Renal cortical epithelial cell (primary cell): ENCODE data around the gene SPOCK1. TPM values are rescaled to one million over a fixed set of nuclear protein-coding genes. Genes with fewer than 3 reads are reported as not detected.
A peak's percentile ranks its signal among the peaks of the same experiment; 100 is the strongest.
"Not testable (repeated sequence)": the region's sequence is repeated elsewhere in the genome, so short reads cannot be mapped to it uniquely, and the experiment has no call there.

Experiments used
- DNase-seq: peaks from one replicate; pipeline ENCODE4 v3.0.0-alpha.2; 2011; ENCODE audit warnings: low read depth
- total RNA-seq: library from RNA; depleted of rRNA; stranded (reverse); fragments of >200 nt; gene quantifications from 2 replicates; pipeline ENCODE4 v1.2.3, GENCODE V29; 2014

The SPOCK1 gene
- total RNA-seq, 1 donor from 2014 or later = 224 TPM

DNA sequence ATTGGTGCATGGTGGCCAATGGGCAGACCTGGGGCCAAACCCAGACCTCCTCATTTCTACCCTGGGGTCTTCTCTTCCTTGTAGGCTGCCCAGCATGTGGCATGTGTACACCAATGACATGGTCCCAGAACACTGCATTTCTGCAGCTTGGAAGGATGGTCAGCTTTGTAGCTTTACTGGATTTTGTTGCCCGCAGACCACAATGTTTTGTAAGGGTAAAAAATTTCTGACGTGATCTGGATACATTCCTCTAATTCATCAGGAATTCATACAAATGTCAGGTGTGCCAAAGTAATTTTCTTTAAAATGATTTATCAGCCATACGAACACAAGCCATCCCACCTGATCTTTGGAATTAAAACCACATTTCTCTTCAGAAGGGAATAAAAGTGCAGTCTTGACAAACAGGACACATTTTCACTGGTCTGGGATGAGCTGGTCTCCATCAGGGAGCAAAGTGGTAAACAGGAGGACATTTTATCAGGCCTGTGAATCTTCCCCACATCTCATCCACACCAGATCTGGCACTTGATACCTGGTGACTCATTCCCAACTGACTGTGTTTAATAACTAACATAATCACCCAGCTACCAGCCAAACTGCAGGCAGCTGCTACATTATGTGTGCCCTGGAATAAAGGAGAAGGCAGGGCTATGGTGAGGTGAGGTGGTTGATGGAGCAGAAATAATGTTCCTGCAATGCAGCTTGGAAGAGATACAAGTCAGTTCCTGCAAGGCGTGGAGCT, 103.9 kb downstream of the SPOCK1 start:
- peak; percentile 97 for DNase-seq

DNA sequence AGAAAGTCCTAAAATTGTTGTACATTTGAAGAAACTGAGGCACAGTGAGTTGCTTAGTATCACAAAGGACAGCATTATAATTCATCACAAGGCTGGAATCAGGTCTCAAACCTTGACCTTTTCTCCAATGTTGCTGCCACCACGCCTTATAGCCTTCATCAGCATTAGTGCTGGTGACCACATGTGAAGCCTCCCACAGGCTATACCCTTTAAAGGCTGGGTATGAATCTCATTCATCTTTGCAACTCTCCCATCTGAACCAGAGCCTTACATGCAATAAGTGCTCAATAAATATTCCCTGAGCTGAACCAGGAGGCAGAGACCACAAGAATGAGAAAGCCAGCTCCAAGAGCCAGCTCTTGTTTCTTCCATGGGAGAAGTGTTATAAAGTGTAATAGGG, 104.7 kb downstream of the SPOCK1 start:
- no peak for DNase-seq

DNA sequence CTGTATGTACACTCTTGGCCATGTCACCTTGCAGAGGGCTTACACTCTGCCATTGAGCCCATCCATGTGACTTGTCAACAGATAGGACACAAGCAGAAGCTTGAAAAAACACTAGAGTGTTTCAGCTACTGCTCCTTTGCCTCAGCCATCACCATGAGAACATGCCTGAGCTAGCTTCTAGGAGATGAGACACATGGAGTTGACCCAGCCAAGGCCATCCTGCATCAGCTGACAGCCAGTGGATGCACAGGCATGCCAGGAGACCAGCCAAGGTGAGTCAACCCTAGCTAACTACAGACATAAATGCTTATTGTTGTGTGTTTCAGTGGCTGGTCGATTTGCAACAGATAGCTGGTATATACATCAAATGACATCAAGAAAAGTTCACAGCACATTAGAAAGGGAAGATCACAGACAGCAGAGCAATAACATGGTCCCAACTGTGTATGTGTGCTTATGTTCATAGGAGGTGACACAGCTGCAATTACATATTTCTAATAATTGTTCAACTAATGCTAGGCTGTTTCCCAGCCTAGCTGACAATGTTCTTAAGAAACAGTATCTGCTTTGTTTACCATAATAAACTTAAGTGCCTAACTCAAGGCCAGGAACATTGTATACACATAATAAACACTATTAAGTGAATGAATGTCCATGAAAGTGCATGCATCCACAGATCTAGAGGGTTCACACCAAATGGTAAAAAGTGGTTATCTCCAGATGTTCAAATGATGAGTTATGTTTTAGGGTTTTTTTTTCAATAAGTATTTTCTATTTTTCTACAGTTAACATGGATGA, 105.7 kb downstream of the SPOCK1 start:
- DNase-seq = peak; percentile 28

DNA sequence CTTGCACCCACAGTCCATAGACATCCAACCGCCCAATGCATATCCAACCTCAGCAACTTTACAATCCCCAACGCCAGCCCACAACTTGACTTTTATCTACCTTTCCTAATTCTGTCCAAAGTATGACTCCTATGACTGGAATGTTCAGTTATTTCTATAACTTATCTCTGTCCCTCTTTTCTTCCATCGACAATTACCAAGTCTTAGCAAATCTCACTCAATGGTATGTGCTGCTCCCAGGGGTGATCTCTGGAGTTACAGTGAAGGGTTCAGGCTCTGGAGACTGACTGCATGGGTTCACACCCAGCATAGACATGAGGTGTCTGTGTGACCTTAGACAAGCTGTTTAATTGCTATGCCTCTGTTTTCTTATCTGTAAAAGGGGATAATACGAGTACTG, 106.9 kb downstream of the SPOCK1 start:
- DNase-seq = no peak

DNA sequence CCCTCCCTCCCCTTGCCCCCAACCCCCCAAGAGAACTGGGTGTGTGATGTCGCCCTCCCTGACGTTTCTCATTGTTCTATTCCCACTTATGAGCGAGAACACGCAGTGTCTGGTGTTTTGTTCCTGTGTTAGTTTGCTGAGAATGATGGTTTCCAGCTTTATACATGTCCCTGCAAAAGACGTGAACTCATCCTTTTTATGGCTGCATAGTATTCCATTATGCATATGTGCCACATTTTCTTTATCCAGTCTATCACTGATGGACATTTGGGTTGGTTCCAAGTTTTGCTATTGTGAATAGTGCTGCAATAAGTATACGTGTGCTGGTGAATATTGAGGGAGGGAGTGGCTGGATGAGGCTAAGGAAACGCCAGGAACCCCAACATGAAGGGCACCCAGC, 108.1 kb downstream of the SPOCK1 start:
- not testable (repeated sequence) for DNase-seq

DNA sequence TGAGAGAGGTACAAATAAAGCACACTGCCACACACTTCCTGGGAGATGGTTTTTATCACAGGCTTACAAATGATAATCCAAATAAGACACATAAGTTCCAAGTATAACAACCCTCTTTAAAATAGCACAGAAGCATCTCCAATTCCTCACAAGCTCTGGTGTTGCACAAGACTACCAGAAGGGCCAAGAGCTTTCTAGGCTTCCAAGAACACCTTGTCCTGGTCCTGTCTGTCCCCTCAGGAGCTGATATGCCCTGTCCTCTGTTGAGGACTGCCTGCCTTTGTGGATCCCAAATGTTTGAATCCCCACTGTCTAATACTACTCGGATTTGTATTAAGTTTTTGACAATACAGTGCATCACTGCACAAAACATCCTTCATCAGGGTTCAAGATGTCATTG, 110.1 kb downstream of the SPOCK1 start:
- no peak for DNase-seq

DNA sequence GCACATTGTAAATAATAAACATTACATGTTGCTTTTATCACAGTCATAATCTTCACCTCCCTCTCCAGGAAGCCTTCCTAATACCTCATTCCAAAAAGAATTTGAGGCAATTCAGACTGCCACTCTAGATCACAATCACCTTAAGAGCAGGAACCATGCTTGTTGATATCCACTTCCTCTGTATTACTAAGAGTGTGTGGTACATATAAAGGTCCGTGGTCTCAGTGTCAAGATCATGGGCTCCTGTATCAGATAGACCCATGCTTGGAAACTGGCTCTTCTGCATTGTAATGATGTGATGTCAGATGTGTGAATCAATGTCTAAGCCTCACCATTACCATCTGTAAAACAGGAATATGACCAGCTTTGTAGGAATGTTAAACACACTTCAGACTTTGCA, 114.1 kb downstream of the SPOCK1 start:
- DNase-seq = no peak

DNA sequence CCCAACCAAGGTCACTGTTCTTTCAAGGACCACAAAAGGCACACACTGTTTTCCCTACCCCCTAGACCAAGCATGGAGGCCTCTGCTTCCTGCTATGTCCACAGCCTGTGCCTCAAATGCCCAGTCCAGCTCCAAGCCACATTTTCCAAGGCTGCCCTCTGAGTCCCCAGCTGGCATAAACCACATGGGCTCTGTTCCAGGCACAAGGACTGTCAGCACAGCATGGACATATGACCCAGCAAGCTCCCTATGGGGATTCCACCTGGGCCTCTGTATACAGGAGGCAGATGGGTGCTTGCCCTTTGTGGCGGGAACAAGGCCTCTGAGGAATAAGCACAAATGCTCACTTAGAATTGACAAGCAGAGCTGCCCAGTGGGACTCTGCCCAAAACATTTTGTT, 115.2 kb downstream of the SPOCK1 start:
- no peak for DNase-seq

DNA sequence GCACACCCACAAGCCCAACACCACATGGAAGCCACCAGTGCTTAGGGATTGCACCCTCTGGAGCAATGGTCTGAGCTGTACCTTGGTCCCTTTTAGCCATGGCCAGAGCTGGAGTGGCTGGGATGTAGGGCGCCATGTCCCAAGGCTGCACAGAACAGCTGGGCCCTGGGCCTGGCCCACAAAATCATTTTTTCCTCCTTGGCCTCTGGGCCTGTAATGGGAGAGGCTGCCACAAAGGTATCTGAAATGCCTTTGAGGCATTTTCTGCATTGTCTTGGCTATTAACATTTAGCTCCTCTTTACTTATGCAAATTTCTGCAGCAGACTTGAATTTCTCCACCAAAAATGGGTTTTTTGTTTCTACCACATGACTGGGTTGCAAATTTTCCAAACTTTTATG, 117.6 kb downstream of the SPOCK1 start:
- DNase-seq = no peak

DNA sequence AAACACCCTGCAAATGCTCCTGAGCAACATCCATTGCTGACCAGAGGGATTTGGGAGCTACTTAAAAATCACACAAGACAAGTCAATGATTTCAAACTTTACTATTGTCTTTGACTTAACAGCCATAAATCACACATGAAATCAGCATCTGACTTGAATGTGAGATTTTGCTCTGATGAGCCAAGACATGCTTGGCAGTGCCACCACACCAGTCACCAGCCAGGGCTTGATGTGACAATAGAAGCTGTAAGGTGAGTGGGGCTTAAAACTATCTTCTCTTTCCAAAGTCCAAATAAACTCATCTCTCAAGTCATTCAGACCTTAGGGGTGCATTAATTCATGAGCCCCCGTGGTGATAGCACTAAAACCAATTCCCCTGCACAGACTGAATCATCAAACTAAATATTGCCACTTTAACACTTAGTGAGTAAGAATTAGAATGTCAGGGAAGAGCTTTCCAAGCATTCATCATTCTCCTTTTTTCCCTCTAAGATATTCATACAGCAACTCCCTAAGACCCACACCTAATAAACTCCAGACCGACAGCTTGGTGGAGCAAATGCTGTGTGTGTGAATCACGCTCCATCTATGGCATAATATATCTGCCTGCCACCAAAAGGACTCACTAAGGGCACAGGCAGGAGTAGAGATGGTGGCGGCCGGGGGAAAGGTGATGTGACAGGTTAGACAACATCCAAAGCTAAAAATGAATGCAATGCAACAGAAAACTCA, 119.4 kb downstream of the SPOCK1 start:
- DNase-seq = no peak

DNA sequence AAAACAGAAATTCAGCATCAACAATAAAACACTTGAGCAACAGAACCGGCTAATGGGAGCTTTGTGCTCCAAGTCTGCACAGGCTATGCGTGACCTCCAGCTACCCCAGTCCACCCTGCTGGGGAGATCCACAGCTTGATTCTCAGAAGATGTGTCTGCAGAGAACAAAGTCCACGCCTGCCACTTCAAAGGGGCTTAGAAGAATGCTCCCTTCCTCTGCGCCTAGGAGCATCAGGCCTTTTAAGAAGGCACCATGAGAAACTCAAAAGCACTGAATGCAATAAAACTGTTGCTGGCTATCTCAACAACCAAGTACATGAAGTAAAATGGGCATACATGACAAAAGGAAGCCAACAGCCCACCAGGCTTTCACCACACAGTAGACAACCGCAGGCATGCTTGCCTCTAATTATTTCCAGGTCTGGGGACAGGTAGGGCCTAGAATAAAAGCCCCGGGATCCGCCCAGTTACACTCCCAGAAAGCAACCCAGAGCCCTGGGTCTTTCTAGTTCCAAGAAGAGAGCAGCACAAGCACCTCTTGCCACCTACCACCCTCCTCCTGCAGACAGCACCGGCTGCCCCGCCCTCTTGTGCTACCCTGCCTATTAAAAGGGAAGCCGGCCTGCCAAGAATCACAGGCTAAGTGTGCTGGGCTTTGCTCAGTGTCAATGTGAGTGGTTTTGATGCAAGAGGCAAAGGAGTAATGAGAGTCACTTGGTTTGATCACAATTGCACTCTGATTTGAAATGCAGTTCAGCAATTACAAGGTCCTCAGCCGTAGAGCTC, 123.2 kb downstream of the SPOCK1 start:
- DNase-seq = no peak

DNA sequence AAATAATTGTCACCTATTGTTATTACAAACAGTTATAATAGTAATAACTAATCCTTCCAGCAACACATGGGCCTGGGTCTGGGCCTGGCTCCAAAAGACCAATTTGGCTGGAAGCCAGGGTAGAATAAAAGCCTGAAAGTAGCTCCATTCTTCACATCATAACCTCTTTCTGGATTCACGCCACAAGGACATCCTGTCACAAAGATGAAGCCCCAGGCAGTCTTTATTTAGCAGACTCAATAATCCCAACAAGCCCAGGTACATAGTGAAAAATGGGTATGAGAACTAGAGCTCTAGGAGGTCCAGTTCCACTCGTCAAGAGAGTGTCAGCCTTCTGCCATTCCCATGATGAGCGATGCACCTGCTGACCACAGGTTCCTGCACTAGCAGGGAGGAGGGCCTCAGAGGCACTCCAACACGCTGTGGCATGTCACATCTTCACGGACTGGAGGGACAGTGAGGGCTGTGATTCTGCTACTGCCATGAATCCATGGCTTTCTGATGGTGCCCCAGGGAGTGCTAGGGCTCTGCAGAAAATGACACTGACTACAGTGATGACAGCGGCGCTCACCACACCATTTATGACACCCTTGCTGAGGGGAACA, 124.9 kb downstream of the SPOCK1 start:
- DNase-seq = no peak

DNA sequence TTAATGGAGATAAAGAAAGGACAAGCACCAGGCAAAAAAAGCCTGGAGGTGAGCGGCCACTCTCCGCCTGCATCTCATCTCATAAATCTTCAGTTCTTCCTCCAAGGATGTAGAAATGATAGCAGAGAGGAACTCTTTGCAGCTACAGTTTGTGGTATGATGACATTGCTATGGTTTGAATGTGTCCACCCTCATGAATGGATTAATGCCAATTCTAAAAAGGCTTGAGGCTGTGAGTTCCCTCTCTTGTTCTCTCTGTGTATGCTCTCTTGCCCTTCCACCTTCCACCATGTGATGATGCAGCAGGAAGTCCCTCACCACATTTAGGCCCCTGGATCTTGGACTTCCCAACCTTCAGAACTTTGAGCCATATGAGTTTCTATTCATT, 126.4 kb downstream of the SPOCK1 start:
- DNase-seq = no peak

DNA sequence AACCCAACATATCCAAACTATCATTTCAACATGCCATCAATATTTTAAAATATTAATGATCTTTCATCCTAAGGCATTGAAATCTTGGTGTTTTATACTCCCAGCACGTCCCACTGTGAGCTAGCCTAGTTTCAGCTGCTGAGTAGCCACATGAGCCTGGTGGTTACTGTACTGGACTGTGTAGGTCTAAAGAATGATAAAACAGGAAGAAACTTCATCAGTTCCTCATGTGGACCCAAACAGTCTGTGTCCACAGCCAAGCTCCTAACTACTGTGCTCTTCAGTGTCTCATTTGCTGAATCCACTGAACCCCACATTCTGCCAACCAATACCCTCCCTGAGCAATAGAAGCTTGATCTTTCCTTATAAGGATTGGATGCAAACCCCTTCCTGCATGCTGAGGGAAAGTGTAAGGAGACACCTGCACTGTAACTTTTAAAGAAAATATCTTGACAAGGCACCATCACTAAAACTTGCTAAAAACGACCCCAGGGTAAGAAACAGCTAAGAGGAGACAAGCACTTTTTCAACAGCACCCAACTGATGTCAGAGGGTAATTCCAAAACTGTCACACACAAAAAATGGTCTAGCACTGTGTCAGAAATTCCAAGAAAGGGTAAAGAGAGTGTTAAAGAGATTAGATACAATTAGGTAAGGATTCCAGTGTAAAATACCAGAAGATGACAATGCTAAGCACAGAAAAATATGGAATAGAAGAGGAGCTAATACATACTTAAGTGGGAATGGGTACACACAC, 126.9 kb downstream of the SPOCK1 start:
- DNase-seq = no peak

DNA sequence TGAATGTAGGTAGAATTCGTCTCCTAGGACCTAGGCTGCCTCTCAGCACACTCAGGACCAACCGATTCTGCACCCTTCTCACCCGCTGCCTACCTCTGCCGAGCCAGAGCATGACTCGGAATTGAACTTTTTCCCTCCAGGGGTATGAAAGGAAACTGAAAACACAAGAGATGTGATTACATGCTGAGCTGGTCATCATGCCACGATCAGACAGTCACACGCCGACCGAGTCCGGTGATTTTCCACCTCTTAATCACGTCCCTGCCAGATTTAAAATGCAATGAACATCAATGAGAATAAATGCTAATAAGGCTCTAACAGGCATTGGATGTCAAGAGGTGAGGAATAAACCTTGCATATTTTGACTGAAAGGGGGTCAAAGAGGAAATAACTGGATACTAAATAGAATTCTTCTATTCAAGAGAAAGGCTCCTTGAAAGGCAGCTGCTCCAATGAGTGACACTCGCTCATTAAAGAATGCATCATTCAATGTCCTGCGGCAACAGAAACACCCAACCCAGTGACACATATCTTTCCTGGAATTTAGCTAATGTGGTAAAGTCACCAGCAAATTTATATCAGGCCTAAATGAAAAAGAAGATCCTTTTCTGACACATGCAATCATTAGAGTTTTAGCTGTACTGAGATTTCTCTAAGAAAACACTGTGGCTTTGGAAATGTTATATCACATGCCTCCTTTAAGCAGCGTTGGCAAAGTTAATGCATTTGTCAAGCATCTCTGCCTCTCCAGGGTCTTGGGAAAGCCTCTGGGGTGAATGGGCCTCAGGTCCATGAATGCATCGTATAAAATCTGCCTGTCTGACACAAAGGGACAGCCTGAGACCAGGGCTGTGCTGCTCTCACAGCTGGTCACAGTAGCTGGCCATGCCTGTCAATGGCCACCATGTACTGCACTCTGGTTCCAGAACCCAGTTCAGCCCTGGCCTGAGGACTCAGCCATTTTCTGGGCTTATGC, 128.7 kb downstream of the SPOCK1 start:
- peak; percentile 74 for DNase-seq

DNA sequence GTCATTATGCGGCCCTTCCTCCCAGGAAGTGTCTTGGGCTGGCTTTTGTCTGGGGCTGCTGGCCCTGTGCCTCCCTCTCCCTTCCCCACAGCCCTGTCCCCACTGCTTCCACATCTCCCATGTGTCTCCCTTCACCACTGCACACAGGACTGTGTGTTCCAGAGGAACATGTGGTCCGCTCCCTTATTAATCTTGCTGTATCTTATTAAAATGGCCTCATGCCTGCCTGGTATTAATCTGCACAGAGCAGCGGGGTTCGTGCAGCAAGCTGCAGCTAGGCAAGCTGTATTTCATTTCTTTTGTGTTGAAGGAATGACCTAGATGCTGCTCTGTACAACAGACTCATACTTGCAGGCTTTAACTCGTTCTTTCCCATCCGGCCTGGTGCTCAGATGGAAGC, 130.5 kb downstream of the SPOCK1 start:
- no peak for DNase-seq

DNA sequence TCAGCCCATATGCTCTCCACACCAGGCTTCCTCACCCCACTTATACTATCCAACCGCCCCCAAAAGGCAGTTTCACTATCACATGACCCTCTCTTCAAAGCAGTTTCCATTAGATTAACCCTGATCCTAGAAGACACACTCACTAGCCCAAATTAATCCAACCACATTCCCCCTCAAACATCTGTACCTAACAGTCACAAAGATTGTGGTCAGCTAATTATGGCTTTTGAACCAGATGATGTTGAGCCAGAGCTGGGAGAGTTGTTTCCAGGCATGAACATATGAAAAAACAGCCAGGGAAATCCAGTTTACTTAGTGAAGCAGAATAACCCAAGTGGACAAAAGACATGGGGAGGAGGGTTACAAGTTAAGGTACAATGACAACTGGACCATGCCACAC, 131.2 kb downstream of the SPOCK1 start:
- no peak for DNase-seq

DNA sequence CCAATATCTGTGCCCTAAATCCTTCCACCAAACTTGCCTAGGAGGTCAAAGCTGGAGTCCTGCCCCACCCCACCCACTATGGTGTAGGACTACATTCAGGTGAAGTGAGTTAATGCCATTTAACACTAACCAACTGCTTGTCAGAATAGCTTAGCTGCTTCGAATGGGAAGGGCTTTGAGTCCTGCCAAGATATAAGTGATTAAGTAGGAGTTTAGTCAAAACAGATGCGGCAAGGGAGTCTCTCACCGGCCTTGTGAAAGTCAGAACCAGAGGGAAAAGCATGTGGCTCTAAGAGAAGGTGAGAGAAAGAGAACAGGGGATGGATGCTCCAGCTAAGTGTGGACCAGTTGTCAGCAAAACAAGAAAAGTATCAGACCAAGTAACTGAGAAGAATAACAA, 132.6 kb downstream of the SPOCK1 start:
- no peak for DNase-seq

DNA sequence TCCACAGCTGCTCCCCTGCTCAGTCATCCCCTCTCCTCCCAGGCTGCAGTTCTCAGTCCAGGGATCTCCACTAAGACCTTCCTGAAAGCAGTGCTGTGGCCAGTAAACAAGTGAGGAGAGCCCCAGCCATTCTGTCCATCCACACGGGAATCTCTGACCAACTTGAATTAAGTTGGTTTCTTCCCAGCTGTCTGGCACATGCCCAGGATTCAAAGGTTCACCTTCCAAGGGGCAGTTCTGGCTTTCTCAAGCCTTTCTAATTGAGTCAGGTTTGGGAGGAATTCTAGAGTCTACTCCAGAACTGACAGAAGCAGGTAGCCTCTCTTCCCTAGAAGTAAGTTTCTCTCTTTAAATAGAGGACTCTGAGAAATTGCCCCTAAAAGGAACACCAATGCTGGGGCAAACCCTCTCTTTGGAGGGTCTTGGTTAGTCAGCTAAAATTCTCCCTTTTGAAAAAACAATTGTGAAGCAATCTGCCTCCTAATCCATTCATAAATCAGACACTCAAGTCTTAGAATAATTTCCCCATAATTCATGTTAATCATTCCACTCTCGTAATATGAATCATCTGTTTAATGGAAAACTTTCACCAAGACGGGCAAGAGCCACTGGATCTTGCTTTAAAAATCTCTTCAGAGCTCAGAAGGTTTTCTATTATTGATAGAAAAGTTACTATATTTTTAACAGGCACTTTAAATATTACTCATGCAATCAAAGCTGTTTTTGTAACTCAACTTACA, 133.8 kb downstream of the SPOCK1 start:
- DNase-seq = peak; percentile 51
